ENCODE data around the gene ANKRD6.

The ANKRD6 gene

GRCh38 chr6:89679215-89680120 is 246.5 kb downstream of the ANKRD6 start:
- H3K9ac ChIP-seq (ENCODE audit: low read depth, low read length): no peak overlapping the region
- H3K27me3 ChIP-seq (ENCODE audit: control insufficient read depth, insufficient read depth, low read length): no peaks in the 10 kb centered on the region
- H3K9me3 ChIP-seq (ENCODE audit: control insufficient read depth, insufficient read depth, low read length): no peaks in the 10 kb centered on the region
- peaks cover 9% of the 10 kb centered on the region for H3K4me1 ChIP-seq (ENCODE audit: control insufficient read depth, insufficient read depth, low read length)
- H3K4me3 ChIP-seq (ENCODE audit: low read depth, low read length): no peak overlapping the region
- peaks cover 52% of the 10 kb centered on the region for H3K36me3 ChIP-seq (ENCODE audit: control insufficient read depth, insufficient read depth, low read length)

- H3K36me3 ChIP-seq (ENCODE audit: control insufficient read depth, insufficient read depth, low read length): peaks cover 54% of the 10 kb centered on the region
Observed at GRCh38 chr6:89680150-89680549, 247.2 kb downstream of the ANKRD6 start.

DNA sequence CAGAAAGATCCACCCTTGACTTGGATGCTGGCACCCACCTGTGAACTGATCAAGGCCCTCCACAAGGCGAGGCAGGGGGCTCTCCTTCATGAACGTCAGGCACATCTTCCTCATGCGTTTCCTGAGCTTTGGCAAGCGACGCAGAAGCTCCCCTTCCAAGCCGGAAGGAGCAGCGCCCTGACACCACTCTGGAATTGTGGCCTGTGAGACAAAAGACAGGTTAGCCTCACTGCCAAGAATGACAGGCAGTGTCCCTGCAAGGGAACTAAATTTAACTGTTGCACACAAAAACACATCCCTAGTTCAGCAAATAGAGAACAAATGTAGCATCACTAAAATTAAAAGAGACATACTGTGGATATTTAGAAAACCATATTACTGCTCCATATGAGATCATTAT is 247.6 kb downstream of the ANKRD6 start:
- Histone ChIP-seq H3K4me1 (ENCODE audit: control insufficient read depth, insufficient read depth, low read length) (peaks cover 9% of the 10 kb centered on the region), H3K36me3 (ENCODE audit: control insufficient read depth, insufficient read depth, low read length) (peaks cover 54% of the 10 kb centered on the region), H3K4me3 (ENCODE audit: low read depth, low read length) (no peak overlapping the region), H3K9ac (ENCODE audit: low read depth, low read length) (no peak overlapping the region), H3K9me3 (ENCODE audit: control insufficient read depth, insufficient read depth, low read length) (no peaks in the 10 kb centered on the region), H3K27me3 (ENCODE audit: control insufficient read depth, insufficient read depth, low read length) (no peaks in the 10 kb centered on the region)

More at GRCh38 chr6:89680150-89680549, 247.2 kb downstream of the ANKRD6 start:
- Histone ChIP-seq H3K4me3 (ENCODE audit: low read depth, low read length) (no peak overlapping the region), H3K4me1 (ENCODE audit: control insufficient read depth, insufficient read depth, low read length) (peaks cover 9% of the 10 kb centered on the region), H3K27me3 (ENCODE audit: control insufficient read depth, insufficient read depth, low read length) (no peaks in the 10 kb centered on the region), H3K9ac (ENCODE audit: low read depth, low read length) (no peak overlapping the region), H3K9me3 (ENCODE audit: control insufficient read depth, insufficient read depth, low read length) (no peaks in the 10 kb centered on the region)

GRCh38 chr6:89681983-89682564 is 249.1 kb downstream of the ANKRD6 start:
- Histone ChIP-seq H3K4me1 (ENCODE audit: control insufficient read depth, insufficient read depth, low read length) (peaks cover 9% of the 10 kb centered on the region), H3K9ac (ENCODE audit: low read depth, low read length) (no peak overlapping the region), H3K9me3 (ENCODE audit: control insufficient read depth, insufficient read depth, low read length) (no peaks in the 10 kb centered on the region), H3K4me3 (ENCODE audit: low read depth, low read length) (no peak overlapping the region), H3K36me3 (ENCODE audit: control insufficient read depth, insufficient read depth, low read length) (peaks cover 55% of the 10 kb centered on the region), H3K27me3 (ENCODE audit: control insufficient read depth, insufficient read depth, low read length) (no peaks in the 10 kb centered on the region)

DNA sequence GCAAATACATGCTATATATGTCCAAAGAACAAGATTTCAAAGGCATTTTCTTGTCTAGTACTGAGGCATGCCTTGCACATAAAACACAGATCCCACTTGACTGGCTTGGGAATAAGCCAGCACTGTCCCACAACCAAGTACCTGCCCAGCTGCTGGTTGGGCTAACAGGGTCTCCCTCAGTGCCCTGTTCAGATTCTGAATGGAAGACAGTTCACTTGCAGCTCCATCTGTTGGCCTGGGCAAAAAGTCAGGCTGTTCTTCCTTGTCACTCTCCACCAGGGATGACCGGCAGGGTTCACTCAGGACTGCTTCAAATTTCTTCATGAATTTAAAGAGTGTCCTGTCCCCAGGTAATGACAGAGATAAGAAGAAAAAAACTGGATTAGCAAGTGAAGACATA is 250.0 kb downstream of the ANKRD6 start:
- Histone ChIP-seq H3K4me1 (ENCODE audit: control insufficient read depth, insufficient read depth, low read length) (peaks cover 9% of the 10 kb centered on the region), H3K9ac (ENCODE audit: low read depth, low read length) (no peak overlapping the region), H3K9me3 (ENCODE audit: control insufficient read depth, insufficient read depth, low read length) (no peaks in the 10 kb centered on the region), H3K4me3 (ENCODE audit: low read depth, low read length) (no peak overlapping the region), H3K36me3 (ENCODE audit: control insufficient read depth, insufficient read depth, low read length) (peaks cover 57% of the 10 kb centered on the region), H3K27me3 (ENCODE audit: control insufficient read depth, insufficient read depth, low read length) (no peaks in the 10 kb centered on the region)
